HUES48 (cell line): ENCODE data around the gene TNFRSF1A.

Experiments used
- H3K27ac ChIP-seq: one replicate; pipeline ENCODE4 v1.7.0; 2013; ENCODE audit warnings: low read depth, low read length, inconsistent platforms
- H3K27me3 ChIP-seq: 2 replicates; pipeline ENCODE4 v1.6.1; 2013; ENCODE audit warnings: mild to moderate bottlenecking, low read length; ENCODE audit not compliant: control insufficient read depth, insufficient read depth
- H3K36me3 ChIP-seq: 2 replicates; pipeline ENCODE4 v1.6.1; 2013; ENCODE audit warnings: low read length; ENCODE audit not compliant: control insufficient read depth, insufficient read depth
- H3K4me1 ChIP-seq: 2 replicates; pipeline ENCODE4 v1.6.1; 2013; ENCODE audit warnings: mild to moderate bottlenecking, low read length; ENCODE audit not compliant: control insufficient read depth, insufficient read depth
- H3K4me3 ChIP-seq: 2 replicates; pipeline ENCODE4 v1.5.1; 2013; ENCODE audit warnings: mild to moderate bottlenecking, low read depth, low read length
- H3K9ac ChIP-seq: 2 replicates; pipeline ENCODE4 v1.6.1; 2013; ENCODE audit warnings: mild to moderate bottlenecking, low read depth, low read length, moderate library complexity
- H3K9me3 ChIP-seq: 2 replicates; pipeline ENCODE4 v1.6.1; 2013; ENCODE audit warnings: low read length; ENCODE audit not compliant: control insufficient read depth, insufficient read depth

Gene TNFRSF1A

GRCh38 chr12:6380141-6381121, 38.6 kb upstream of the TNFRSF1A start:
- peaks cover 40% of the 10 kb centered on the region for H3K4me1 ChIP-seq
- H3K27me3 ChIP-seq: peaks cover 28% of the 10 kb centered on the region
- no peaks in the 10 kb centered on the region for H3K36me3 ChIP-seq
- no peak overlapping the region for H3K9ac ChIP-seq
- no peaks in the 10 kb centered on the region for H3K9me3 ChIP-seq
- no peak overlapping the region for H3K4me3 ChIP-seq
- H3K27ac ChIP-seq: no peak overlapping the region

GRCh38 chr12:6378709-6379472, 37.0 kb upstream of the TNFRSF1A start:
- Histone ChIP-seq H3K9me3 (no peaks in the 10 kb centered on the region), H3K36me3 (no peaks in the 10 kb centered on the region), H3K4me3 (no peak overlapping the region), H3K9ac (no peak overlapping the region), H3K4me1 (peaks cover 43% of the 10 kb centered on the region), H3K27me3 (peaks cover 19% of the 10 kb centered on the region), H3K27ac (no peak overlapping the region)

- Histone ChIP-seq H3K36me3 (no peaks in the 10 kb centered on the region), H3K27ac (no peak overlapping the region), H3K4me3 (no peak overlapping the region), H3K4me1 (peaks cover 38% of the 10 kb centered on the region), H3K9me3 (no peaks in the 10 kb centered on the region), H3K27me3 (peaks cover 6% of the 10 kb centered on the region), H3K9ac (no peak overlapping the region)
Observed at GRCh38 chr12:6377667-6377994, 35.8 kb upstream of the TNFRSF1A start.

GRCh38 chr12:6376870-6377666, 35.2 kb upstream of the TNFRSF1A start:
- Histone ChIP-seq H3K4me3 (peak overlapping the region; percentile 75; the same call in 1 of the 2 replicates), H3K27me3 (peaks cover under 1% of the 10 kb centered on the region), H3K9ac (peak overlapping the region; percentile 23; the same call in 1 of the 2 replicates), H3K9me3 (no peaks in the 10 kb centered on the region), H3K27ac (peak overlapping the region; percentile 86), H3K36me3 (no peaks in the 10 kb centered on the region), H3K4me1 (peaks cover 38% of the 10 kb centered on the region)

GRCh38 chr12:6376079-6376869, 34.4 kb upstream of the TNFRSF1A start:
- Histone ChIP-seq H3K4me3 (peak overlapping the region; percentile 75), H3K27ac (peak overlapping the region; percentile 86), H3K27me3 (no peaks in the 10 kb centered on the region), H3K9ac (peak overlapping the region; percentile 76), H3K9me3 (no peaks in the 10 kb centered on the region), H3K4me1 (peaks cover 38% of the 10 kb centered on the region), H3K36me3 (no peaks in the 10 kb centered on the region)

GRCh38 chr12:6375269-6376078, 33.6 kb upstream of the TNFRSF1A start, which contains the start of gene SCNN1A:
Gene SCNN1A (minus strand): TSS chr12:6375563. CDS start chr12:6374783, 780 bp downstream.
- peaks cover 43% of the 10 kb centered on the region for H3K4me1 ChIP-seq

GRCh38 chr12:6374786-6375160, 32.9 kb upstream of the TNFRSF1A start:
- H3K27ac ChIP-seq: peak overlapping the region; percentile 79
- no peaks in the 10 kb centered on the region for H3K27me3 ChIP-seq
- H3K9me3 ChIP-seq: no peaks in the 10 kb centered on the region
- H3K9ac ChIP-seq: peak overlapping the region; percentile 46; the same call in 1 of the 2 replicates
- H3K4me3 ChIP-seq: peak overlapping the region; percentile 75
- H3K36me3 ChIP-seq: peaks cover 4% of the 10 kb centered on the region; the same call in 1 of the 2 replicates
- peaks cover 50% of the 10 kb centered on the region for H3K4me1 ChIP-seq

More at GRCh38 chr12:6375269-6376078, 33.6 kb upstream of the TNFRSF1A start, which contains the start of gene SCNN1A:
- Histone ChIP-seq H3K9me3 (no peaks in the 10 kb centered on the region), H3K36me3 (0 out of 2 replicates have a peak, but pooled peaks cover under 1% of the 10 kb centered on the region), H3K27ac (peak within 1 kb of the TSS; percentile 86), H3K4me3 (peak within 1 kb of the TSS; percentile 75), H3K9ac (peak within 1 kb of the TSS; percentile 76), H3K27me3 (no peaks in the 10 kb centered on the region)

- Histone ChIP-seq H3K36me3 (peaks cover 4% of the 10 kb centered on the region; the same call in 1 of the 2 replicates), H3K4me3 (peak overlapping the region; percentile 75), H3K4me1 (peaks cover 50% of the 10 kb centered on the region), H3K27me3 (no peaks in the 10 kb centered on the region), H3K27ac (peak overlapping the region; percentile 79), H3K9me3 (no peaks in the 10 kb centered on the region), H3K9ac (peak overlapping the region; percentile 47; the same call in 1 of the 2 replicates)
Observed at GRCh38 chr12:6374028-6374785, 32.3 kb upstream of the TNFRSF1A start.
